Brain microvascular endothelial cell (primary cell): ENCODE results near the gene CDKN2B-AS1.

ENCODE experiments used
- DNase-seq: peaks from one replicate; pipeline ENCODE4 v3.0.0-alpha.2; 2020
- H3K27ac ChIP-seq: fragments of 250-450 bp; sonication (Bioruptor Pico); 2 replicates; pipeline ENCODE4 v1.5.1; 2020; ENCODE audit warnings: mild to moderate bottlenecking, moderate library complexity
- H3K27me3 ChIP-seq: fragments of 250-450 bp; sonication (Bioruptor Pico); replicated peaks from 2 replicates; pipeline ENCODE4 v1.5.1; 2020; ENCODE audit warnings: mild to moderate bottlenecking
- H3K36me3 ChIP-seq: fragments of 250-450 bp; sonication (Bioruptor Pico); replicated peaks from 2 replicates; pipeline ENCODE4 v1.5.1; 2020; ENCODE audit warnings: mild to moderate bottlenecking
- H3K4me3 ChIP-seq: 2 replicates; pipeline ENCODE4 v1.5.1; 2011; ENCODE audit warnings: low read depth, mild to moderate bottlenecking, control low read depth, low read length, moderate library complexity
- in situ Hi-C: cut with HindIII; loops from 2 replicates; pipeline ENCODE4 v1.10.0; 2017; ENCODE audit warnings: low sequenced_read_pairs, low pct_ligation_motif_present
- TF ChIP-seq, protein P1 (sequence below): IDR thresholded peaks from 2 replicates; pipeline ENCODE4 v1.5.1; 2011; ENCODE audit warnings: low read depth, mild to moderate bottlenecking, moderate library complexity, low read length, control low read depth, inconsistent platforms; ENCODE audit errors: missing control alignments

The CDKN2B-AS1 gene

DNA sequence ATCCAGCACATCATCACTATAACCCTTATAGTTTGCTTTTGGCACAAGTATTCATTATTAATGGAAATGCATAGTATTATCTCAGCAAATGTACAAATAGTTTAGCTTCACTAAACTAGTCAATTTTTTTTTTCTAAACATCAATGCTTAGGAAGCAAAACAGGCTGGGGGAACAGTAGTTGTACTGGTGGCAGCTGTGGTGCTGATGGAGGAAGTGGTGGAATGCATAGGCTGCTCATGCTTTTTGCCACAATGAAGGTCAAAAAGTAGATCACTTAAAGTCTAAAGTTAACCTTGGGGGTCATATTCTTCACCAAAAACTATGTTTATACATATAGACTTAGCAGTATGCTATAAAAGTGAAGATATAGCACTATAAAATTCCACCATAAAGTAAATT, 50.8 kb downstream of the CDKN2B-AS1 start:
- Histone ChIP-seq H3K27ac (peak overlapping the region; percentile 81), H3K4me3 (no peak overlapping the region), H3K36me3 (no peaks in the 10 kb centered on the region), H3K27me3 (no peaks in the 10 kb centered on the region)
- DNase-seq = no peak
- TF ChIP-seq, protein P1, sequence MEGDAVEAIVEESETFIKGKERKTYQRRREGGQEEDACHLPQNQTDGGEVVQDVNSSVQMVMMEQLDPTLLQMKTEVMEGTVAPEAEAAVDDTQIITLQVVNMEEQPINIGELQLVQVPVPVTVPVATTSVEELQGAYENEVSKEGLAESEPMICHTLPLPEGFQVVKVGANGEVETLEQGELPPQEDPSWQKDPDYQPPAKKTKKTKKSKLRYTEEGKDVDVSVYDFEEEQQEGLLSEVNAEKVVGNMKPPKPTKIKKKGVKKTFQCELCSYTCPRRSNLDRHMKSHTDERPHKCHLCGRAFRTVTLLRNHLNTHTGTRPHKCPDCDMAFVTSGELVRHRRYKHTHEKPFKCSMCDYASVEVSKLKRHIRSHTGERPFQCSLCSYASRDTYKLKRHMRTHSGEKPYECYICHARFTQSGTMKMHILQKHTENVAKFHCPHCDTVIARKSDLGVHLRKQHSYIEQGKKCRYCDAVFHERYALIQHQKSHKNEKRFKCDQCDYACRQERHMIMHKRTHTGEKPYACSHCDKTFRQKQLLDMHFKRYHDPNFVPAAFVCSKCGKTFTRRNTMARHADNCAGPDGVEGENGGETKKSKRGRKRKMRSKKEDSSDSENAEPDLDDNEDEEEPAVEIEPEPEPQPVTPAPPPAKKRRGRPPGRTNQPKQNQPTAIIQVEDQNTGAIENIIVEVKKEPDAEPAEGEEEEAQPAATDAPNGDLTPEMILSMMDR = no peak
- in situ Hi-C loops = loop anchor here (25.0 kb wide), 1 partner anchor 192 kb away; no protein-coding TSS in a partner anchor

DNA sequence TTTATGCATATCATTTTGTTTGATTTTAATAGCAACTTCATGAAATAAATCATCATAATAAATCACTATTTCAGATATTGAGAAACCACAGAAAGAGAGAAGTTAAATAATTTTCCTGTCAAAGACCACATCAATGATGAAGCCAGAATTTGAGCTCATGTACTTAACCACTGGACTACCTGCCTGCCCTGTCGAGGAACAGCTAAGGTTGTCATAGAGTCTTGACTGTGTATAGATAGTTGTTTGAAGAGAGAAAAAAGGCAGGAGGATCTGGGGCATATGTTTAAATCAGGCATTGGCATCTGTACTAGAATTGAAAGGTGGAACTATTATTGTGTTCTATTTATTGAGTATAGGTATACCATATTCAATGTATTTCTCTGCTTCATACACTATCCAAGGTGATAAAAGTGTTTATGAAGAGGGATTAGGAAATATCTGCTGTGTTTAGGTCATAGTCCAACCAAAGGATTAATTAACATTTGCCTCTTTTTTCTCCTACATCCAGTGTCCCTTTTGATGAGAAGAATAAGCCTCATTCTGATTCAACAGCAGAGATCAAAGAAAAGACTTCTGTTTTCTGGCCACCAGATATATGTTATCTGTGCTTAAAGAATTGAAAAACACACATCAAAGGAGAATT, 51.8 kb downstream of the CDKN2B-AS1 start:
- TF ChIP-seq, protein P1 = no peak
- Histone ChIP-seq H3K27ac (no peak overlapping the region), H3K4me3 (no peak overlapping the region), H3K36me3 (no peaks in the 10 kb centered on the region), H3K27me3 (no peaks in the 10 kb centered on the region)
- in situ Hi-C loops = loop anchor here (25.0 kb wide), 1 partner anchor 191 kb away; no protein-coding TSS in a partner anchor
- DNase-seq = no peak

DNA sequence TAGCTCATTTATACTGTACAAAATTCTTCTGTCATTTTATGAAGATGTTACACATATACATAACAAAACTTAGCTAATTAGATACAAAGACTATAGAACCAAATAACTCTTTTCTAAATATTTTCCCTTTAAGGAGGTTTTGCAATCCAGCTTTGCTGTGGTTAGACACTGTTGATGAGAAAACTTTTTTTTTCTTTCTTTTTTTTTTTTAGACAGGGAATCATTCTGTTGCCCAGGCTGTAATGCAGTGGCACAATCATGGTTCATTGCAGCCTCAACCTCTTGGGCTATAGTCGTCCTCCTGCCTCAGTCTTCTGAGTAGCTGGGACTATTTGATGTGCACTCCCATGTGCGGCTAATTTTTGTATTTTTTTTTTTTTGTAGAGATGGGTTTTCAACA, 53.0 kb downstream of the CDKN2B-AS1 start:
- in situ Hi-C loops = loop anchor here (25.0 kb wide), 1 partner anchor 190 kb away; no protein-coding TSS in a partner anchor
- TF ChIP-seq, protein P1 = no peak
- Histone ChIP-seq H3K4me3 (no peak overlapping the region), H3K27me3 (no peaks in the 10 kb centered on the region), H3K27ac (no peak overlapping the region), H3K36me3 (no peaks in the 10 kb centered on the region)
- DNase-seq = no peak

DNA sequence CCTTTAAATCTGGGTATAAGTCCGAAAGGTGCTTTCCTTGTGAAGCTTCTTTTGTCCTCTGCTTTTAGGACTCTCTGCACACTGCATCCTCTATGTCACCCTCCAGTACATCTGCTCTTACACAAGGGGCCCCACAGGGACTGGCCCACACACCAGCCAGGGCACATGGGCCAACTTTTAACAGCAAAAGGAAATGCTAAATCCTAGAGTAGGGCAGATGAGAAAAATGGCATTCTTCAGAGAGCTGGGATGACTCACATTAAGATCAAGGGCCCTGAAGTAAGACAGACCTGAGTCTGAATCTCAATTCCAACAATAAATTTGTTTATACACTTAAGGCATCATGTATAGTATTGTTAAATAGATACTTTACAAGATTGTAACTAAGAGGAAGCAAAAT, 54.8 kb downstream of the CDKN2B-AS1 start:
- Histone ChIP-seq H3K27ac (no peak overlapping the region), H3K4me3 (no peak overlapping the region), H3K36me3 (no peaks in the 10 kb centered on the region), H3K27me3 (no peaks in the 10 kb centered on the region)
- TF ChIP-seq, protein P1 = no peak
- DNase-seq = peak; percentile 13
- in situ Hi-C loops = loop anchor here (25.0 kb wide), 1 partner anchor 188 kb away; no protein-coding TSS in a partner anchor

DNA sequence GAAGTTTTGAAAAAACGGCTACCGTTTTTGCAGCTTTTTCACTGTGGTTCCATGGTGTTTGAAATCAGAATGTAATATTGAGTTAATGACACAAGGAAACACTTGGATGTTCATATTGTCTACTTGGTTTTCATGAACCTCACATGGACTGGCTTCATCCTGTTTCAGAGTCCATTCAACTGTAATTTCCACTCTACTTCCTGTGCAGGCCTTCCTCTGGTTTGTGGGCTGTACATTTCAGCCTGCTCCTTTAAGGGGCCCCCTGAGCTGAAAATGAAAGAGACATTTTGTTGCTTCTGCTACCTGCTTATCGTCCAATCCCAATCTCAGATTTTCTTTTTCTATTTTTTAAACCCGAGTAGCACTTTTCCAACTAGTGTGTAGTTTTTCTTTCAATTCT, 56.3 kb downstream of the CDKN2B-AS1 start:
- TF ChIP-seq, protein P1 = no peak
- in situ Hi-C loops = no loop called here
- no peaks in the 10 kb centered on the region for H3K36me3 ChIP-seq
- no peaks in the 10 kb centered on the region for H3K27me3 ChIP-seq
- H3K4me3 ChIP-seq = no peak overlapping the region
- H3K27ac ChIP-seq = no peak overlapping the region
- DNase-seq = no peak
